Measurements from ENCODE around the gene MBD2. TPM values are rescaled to one million over a fixed set of nuclear protein-coding genes. Genes with fewer than 3 reads are reported as not detected.

Gene MBD2
- total RNA-seq, 1 experiment from 2014 or later, result 37.0 TPM

DNA sequence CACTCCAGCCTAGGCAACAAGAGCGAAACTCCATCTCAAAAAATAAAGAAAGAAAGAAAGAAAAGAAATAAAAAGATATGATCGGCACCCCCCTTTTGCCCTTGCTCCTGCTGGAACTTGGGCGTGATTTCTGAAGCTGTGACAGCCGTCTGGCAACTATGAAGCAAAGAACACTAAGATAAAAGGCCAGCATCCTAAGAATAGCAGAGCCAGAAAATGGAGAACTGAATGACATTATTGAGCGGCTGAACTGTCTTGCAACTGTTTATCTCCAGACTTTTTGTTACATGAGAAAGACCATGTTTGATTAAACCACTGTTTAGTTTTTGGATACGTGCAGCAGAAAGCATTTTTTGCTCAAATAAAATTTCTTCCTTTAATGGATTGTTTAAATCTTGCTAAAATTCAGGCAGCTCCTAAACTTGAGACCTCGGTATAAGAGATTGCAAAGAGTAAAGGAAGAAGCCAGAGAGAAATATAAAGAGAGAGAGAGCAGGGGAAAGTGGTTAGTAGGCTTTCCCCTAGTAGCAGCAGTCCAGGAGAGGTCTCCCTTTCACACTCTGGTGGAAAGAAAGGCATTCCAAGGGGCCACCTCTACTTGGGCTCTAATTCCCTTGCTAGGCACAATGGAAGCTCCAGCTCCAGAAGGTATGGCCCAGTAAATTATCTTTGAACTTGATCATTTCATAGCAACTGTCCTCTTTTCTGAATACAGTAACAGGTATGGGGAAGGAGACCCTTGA lies 8.2 kb upstream of the MBD2 start:
- intact Hi-C loops (cut with micrococcal nuclease), result no loop called here

DNA sequence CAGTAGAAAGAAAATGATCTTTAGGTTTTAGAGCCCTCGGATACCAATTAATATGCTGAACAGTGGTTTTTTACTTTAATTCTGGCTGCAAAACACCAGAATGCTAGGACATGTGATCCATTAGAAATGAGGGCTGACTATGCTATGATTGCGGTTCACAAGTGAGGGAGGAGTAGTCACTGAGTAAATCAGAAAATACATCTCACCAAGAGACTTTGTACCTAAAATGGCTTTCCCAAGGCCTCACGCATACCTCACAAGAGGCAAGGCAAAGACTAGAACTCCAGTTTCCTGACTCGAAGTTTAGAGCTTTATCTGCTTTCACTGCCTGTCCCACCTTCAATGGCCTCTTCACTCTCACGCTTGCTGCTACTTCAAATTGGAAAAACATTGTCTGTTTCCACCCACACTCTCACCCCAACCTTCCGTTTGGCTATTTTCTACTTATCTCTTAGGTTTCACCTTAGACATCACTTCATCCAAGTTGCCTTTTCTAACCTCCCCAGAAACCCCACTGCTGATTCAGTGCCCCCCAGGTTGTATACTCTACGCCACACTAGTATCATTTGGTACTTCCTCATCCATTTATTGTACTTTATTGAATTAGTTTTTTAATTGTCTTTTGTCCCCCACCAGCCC lies 5.1 kb upstream of the MBD2 start:
- no peaks in the 10 kb centered on the region for H3K36me3 ChIP-seq (ENCODE audit: low read depth, low read length)
- no peak for ATAC-seq
- H3K27ac ChIP-seq (ENCODE audit: low read length), result no peak overlapping the region
- H3K4me2 ChIP-seq (ENCODE audit: low read length), result no peak overlapping the region
- H3F3A ChIP-seq (ENCODE audit: low read length, unreplicated experiment), result no peaks in the 10 kb centered on the region
- DNase-seq, result no peak
- intact Hi-C loops (cut with micrococcal nuclease), result loop anchor here (10.0 kb wide), 1 partner anchor 125 kb away; the partner anchor contains the start of genes C18orf54 and STARD6
- H3K4me3 ChIP-seq (ENCODE audit: low read length), result no peak overlapping the region
- no peaks in the 10 kb centered on the region for H3K9me2 ChIP-seq (replicated peaks; ENCODE audit: low read length)
- no peak overlapping the region for H2AFZ ChIP-seq (ENCODE audit: low read length)
- POLR2A ChIA-PET (ENCODE audit: unreplicated experiment), result no interaction called here
- H3K4me1 ChIP-seq (ENCODE audit: insufficient read depth, low read length), result peaks cover 4% of the 10 kb centered on the region; the same call in 1 of the 2 replicates
- CTCF ChIA-PET, result no interaction called here
- BruUV-seq (replicated peaks), result no TSS peak
- H3K79me2 ChIP-seq (ENCODE audit: low read length), result no peaks in the 10 kb centered on the region
- no peaks in the 10 kb centered on the region for H4K20me1 ChIP-seq (ENCODE audit: low read length)
- H3K9me3 ChIP-seq (ENCODE audit: low read length), result no peaks in the 10 kb centered on the region
- H3K9ac ChIP-seq (ENCODE audit: low read length), result no peak overlapping the region
- H3K27me3 ChIP-seq (ENCODE audit: low read length), result no peaks in the 10 kb centered on the region
- TF ChIP-seq EZH2phosphoT487 (IDR thresholded peaks at IDR 0.05; ENCODE audit: borderline replicate concordance, low read length), result no peak
- TF ChIP-seq, protein P1, sequence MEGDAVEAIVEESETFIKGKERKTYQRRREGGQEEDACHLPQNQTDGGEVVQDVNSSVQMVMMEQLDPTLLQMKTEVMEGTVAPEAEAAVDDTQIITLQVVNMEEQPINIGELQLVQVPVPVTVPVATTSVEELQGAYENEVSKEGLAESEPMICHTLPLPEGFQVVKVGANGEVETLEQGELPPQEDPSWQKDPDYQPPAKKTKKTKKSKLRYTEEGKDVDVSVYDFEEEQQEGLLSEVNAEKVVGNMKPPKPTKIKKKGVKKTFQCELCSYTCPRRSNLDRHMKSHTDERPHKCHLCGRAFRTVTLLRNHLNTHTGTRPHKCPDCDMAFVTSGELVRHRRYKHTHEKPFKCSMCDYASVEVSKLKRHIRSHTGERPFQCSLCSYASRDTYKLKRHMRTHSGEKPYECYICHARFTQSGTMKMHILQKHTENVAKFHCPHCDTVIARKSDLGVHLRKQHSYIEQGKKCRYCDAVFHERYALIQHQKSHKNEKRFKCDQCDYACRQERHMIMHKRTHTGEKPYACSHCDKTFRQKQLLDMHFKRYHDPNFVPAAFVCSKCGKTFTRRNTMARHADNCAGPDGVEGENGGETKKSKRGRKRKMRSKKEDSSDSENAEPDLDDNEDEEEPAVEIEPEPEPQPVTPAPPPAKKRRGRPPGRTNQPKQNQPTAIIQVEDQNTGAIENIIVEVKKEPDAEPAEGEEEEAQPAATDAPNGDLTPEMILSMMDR (conservative IDR thresholded peaks at IDR 0.05; ENCODE audit: low read depth, low read length), result no peak
- no peak for TF ChIP-seq EZH2 (IDR thresholded peaks at IDR 0.05; ENCODE audit: low read length, unreplicated experiment)

More for the DNA sequence above, 8.2 kb upstream of the MBD2 start:
- H3K4me1 ChIP-seq (ENCODE audit: insufficient read depth, low read length), result no peaks in the 10 kb centered on the region
- ChIA-PET CTCF (no interaction called here), POLR2A (ENCODE audit: unreplicated experiment) (no interaction called here)
- no peak overlapping the region for H2AFZ ChIP-seq (ENCODE audit: low read length)
- H3K9me3 ChIP-seq (ENCODE audit: low read length), result no peaks in the 10 kb centered on the region
- H3K9me2 ChIP-seq (replicated peaks; ENCODE audit: low read length), result no peaks in the 10 kb centered on the region
- H3K79me2 ChIP-seq (ENCODE audit: low read length), result no peaks in the 10 kb centered on the region
- H3K27me3 ChIP-seq (ENCODE audit: low read length), result no peaks in the 10 kb centered on the region
- TF ChIP-seq, protein P1 (conservative IDR thresholded peaks at IDR 0.05; ENCODE audit: low read depth, low read length), result 0 out of 2 replicates have a peak, but pooled peaks have one; percentile 13
- no peak for TF ChIP-seq EZH2 (IDR thresholded peaks at IDR 0.05; ENCODE audit: low read length, unreplicated experiment)
- H3K4me3 ChIP-seq (ENCODE audit: low read length), result no peak overlapping the region
- H3K36me3 ChIP-seq (ENCODE audit: low read depth, low read length), result no peaks in the 10 kb centered on the region
- H3K27ac ChIP-seq (ENCODE audit: low read length), result no peak overlapping the region
- H3F3A ChIP-seq (ENCODE audit: low read length, unreplicated experiment), result no peaks in the 10 kb centered on the region
- ATAC-seq (no peak; the same call in 1 of the 2 replicates), DNase-seq (no peak)
- no peaks in the 10 kb centered on the region for H4K20me1 ChIP-seq (ENCODE audit: low read length)
- no peak overlapping the region for H3K4me2 ChIP-seq (ENCODE audit: low read length)
- H3K9ac ChIP-seq (ENCODE audit: low read length), result no peak overlapping the region
- BruUV-seq (replicated peaks), result no TSS peak

DNA sequence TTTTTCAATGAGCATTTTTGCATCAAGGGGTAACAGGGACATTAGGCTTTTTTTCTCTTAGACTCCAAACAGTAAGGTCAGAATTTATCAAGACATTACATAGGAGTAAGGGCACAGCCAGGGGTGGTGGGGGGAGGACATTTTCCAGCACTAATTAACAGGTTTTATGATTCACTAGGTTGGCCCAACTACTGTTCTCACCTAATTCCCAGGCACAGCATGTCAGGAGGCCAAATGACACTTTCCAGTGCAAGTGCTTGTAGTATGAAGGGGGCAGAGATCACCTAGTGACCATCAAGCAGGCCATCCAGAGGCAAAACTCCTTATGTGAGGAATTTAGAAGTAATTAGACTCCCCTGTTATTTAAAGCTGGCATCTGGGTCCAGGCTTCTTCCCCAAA lies 3.9 kb upstream of the MBD2 start:
- Histone ChIP-seq H3K36me3 (ENCODE audit: low read depth, low read length) (no peaks in the 10 kb centered on the region), H4K20me1 (ENCODE audit: low read length) (peaks cover under 1% of the 10 kb centered on the region; the same call in 1 of the 2 replicates), H2AFZ (ENCODE audit: low read length) (no peak overlapping the region), H3K4me1 (ENCODE audit: insufficient read depth, low read length) (peaks cover 4% of the 10 kb centered on the region; the same call in 1 of the 2 replicates), H3K4me2 (ENCODE audit: low read length) (no peak overlapping the region), H3K27ac (ENCODE audit: low read length) (no peak overlapping the region), H3K4me3 (ENCODE audit: low read length) (no peak overlapping the region), H3F3A (ENCODE audit: low read length, unreplicated experiment) (no peaks in the 10 kb centered on the region), H3K9ac (ENCODE audit: low read length) (no peak overlapping the region), H3K9me3 (ENCODE audit: low read length) (no peaks in the 10 kb centered on the region), H3K79me2 (ENCODE audit: low read length) (peaks cover 5% of the 10 kb centered on the region), H3K27me3 (ENCODE audit: low read length) (no peaks in the 10 kb centered on the region), H3K9me2 (replicated peaks; ENCODE audit: low read length) (no peaks in the 10 kb centered on the region)
- CTCF ChIA-PET, result no interaction called here
- intact Hi-C loops (cut with micrococcal nuclease), result loop anchor here (10.0 kb wide), 1 partner anchor 126 kb away; the partner anchor contains the start of genes C18orf54 and STARD6
- ATAC-seq (no peak), DNase-seq (no peak)
- POLR2A ChIA-PET (ENCODE audit: unreplicated experiment), result no interaction called here
- TF ChIP-seq EZH2phosphoT487 (IDR thresholded peaks at IDR 0.05; ENCODE audit: borderline replicate concordance, low read length) (no peak), EZH2 (IDR thresholded peaks at IDR 0.05; ENCODE audit: low read length, unreplicated experiment) (no peak)
- TF ChIP-seq, protein P1 (conservative IDR thresholded peaks at IDR 0.05; ENCODE audit: low read depth, low read length), result no peak
- BruUV-seq (replicated peaks), result no TSS peak
